HepG2 (cell line): Measurements from ENCODE around the gene SLC13A3. TPM values are rescaled to one million over a fixed set of nuclear protein-coding genes. Genes with fewer than 3 reads are reported as not detected.
A peak's percentile ranks its signal among the peaks of the same experiment; 100 is the strongest.

ENCODE experiments used
- ATAC-seq: fragments of 200-7000 bp; cut with Tn5 transposase; 3 replicates; pipeline ENCODE4 v1.9.1; 2020; ENCODE audit warnings: mild to moderate bottlenecking, moderate library complexity
- BruUV-seq: library from RNA; stranded (reverse); fragments of 400-500 nt; replicated peaks from 2 replicates; lab custom pipeline; 2021; lab: Mats Ljungman, UMichigan
- CTCF ChIA-PET: fragments of 300-600 bp; formaldehyde crosslinking; extraction: SDS; loops from one replicate; lab custom pipeline; 2021; ENCODE audit warnings: low total read pairs, inconsistent platforms, low intra/inter-chr PET ratio; lab: Yijun Ruan, JAX
- POLR2A ChIA-PET: fragments of 350-600 bp; sonication (Branson Sonifier 250); formaldehyde crosslinking; loops from one replicate; lab custom pipeline; 2020; ENCODE audit warnings: antibody characterized with exemption, inconsistent platforms; lab: Yijun Ruan, JAX
- DNase-seq: peaks from one replicate; pipeline ENCODE4 v3.0.0-alpha.2; 2015; ENCODE audit warnings: low spot score
- FAIRE-seq: peaks from 3 replicates; lab custom pipeline; 2011; peaks lifted over from hg19 to GRCh38; lab: Jason Lieb, UNC
- H2AFZ ChIP-seq: one replicate; pipeline ENCODE4 v1.6.1; 2011; ENCODE audit warnings: low read length, inconsistent platforms
- H3K27ac ChIP-seq: fragments of 300-600 bp; 3 replicates; pipeline ENCODE4 v1.8.0; 2011; ENCODE audit warnings: mixed run types, mild to moderate bottlenecking, mixed read lengths, low read length, inconsistent platforms; ENCODE audit not compliant: insufficient read depth; ENCODE audit errors: extremely low read length
- H3K27me3 ChIP-seq, 2 experiments: fragments of 200-600 bp in 1 of 2; 2 replicates in 1 of 2; 3 replicates in 1 of 2; pipeline versions ENCODE4 v1.6.0 to v1.8.0; 2011; ENCODE audit warnings: low read length in 2 of 2, mild to moderate bottlenecking in 2 of 2, moderate library complexity in 2 of 2, inconsistent platforms in 1 of 2; ENCODE audit not compliant: insufficient read depth in 2 of 2, control insufficient read depth in 1 of 2
- H3K36me3 ChIP-seq, 2 experiments: fragments of 200-600 bp in 1 of 2; replicated peaks in 1 of 2; 2 replicates in 1 of 2; 3 replicates in 1 of 2; pipeline versions ENCODE4 v1.5.1 to v1.8.0; 2011; ENCODE audit warnings: low read length in 2 of 2, inconsistent platforms in 1 of 2; ENCODE audit not compliant: insufficient read depth in 2 of 2, control insufficient read depth in 1 of 2
- H3K4me1 ChIP-seq: 2 replicates; pipeline ENCODE4 v1.5.1; 2012; ENCODE audit warnings: low read length, inconsistent platforms; ENCODE audit not compliant: insufficient read depth
- H3K4me2 ChIP-seq: 2 replicates; pipeline ENCODE4 v1.6.0; 2011; ENCODE audit warnings: low read depth, low read length, inconsistent platforms
- H3K4me3 ChIP-seq, 3 experiments: fragments of 200-600 bp in 1 of 3; sonication (generic), shearing (Covaris generic) in 1 of 3; replicated peaks in 1 of 3; 2 replicates each; pipeline ENCODE4 v1.5.1; 2011 to 2016; ENCODE audit warnings: low read length in 3 of 3, inconsistent platforms in 2 of 3, low read depth in 2 of 3, mild to moderate bottlenecking in 2 of 3, control low read depth in 1 of 3, mixed read lengths in 1 of 3; ENCODE audit not compliant: insufficient read depth in 1 of 3
- H3K79me2 ChIP-seq: one replicate; pipeline ENCODE4 v1.6.1; 2011; ENCODE audit warnings: low read length, inconsistent platforms; ENCODE audit not compliant: insufficient read depth
- H3K9ac ChIP-seq: 2 replicates; pipeline ENCODE4 v1.6.0; 2011; ENCODE audit warnings: mild to moderate bottlenecking, low read depth, low read length, inconsistent platforms; ENCODE audit not compliant: insufficient read depth
- H3K9me3 ChIP-seq: 2 replicates; pipeline ENCODE4 v1.5.1; 2012; ENCODE audit warnings: mild to moderate bottlenecking, low read length
- H4K20me1 ChIP-seq: 2 replicates; pipeline ENCODE4 v1.6.0; 2011; ENCODE audit warnings: inconsistent platforms, mild to moderate bottlenecking, low read length, moderate library complexity; ENCODE audit not compliant: insufficient read depth
- ADNP ChIP-seq: sonication (generic); formaldehyde crosslinking; IDR thresholded peaks from 2 replicates; pipeline ENCODE4 v1.4.0; 2020; ENCODE audit warnings: missing genetic modification reagents
- ATF7 ChIP-seq, 2 experiments: fragments of 450-650 bp in 1 of 2; sonication (generic) in 1 of 2; formaldehyde crosslinking in 1 of 2; IDR thresholded peaks; 2 replicates each; pipeline versions ENCODE4 v1.4.0 to v1.6.1; 2016 to 2020; ENCODE audit warnings: antibody characterized with exemption in 1 of 2, mild to moderate bottlenecking in 1 of 2, missing genetic modification reagents in 1 of 2
- CEBPB ChIP-seq: IDR thresholded peaks from 2 replicates; pipeline ENCODE4 v1.6.1; 2011; ENCODE audit warnings: low read depth, low read length, improper control_type of control experiment, borderline replicate concordance
- FIP1L1 ChIP-seq: fragments of 200-400 bp; formaldehyde crosslinking; IDR thresholded peaks from 2 replicates; pipeline ENCODE4 v1.6.1; 2018; ENCODE audit warnings: low read depth, mild to moderate bottlenecking, low read length, moderate library complexity, borderline replicate concordance; ENCODE audit not compliant: insufficient read depth
- HNRNPLL ChIP-seq: fragments of 200-400 bp; formaldehyde crosslinking; IDR thresholded peaks from 2 replicates; pipeline ENCODE4 v1.6.1; 2017; ENCODE audit warnings: mild to moderate bottlenecking, low read depth, low read length; ENCODE audit not compliant: poor library complexity, severe bottlenecking
- MIER2 ChIP-seq: IDR thresholded peaks from 2 replicates; pipeline ENCODE4 v1.6.1; 2016; ENCODE audit warnings: missing biosample characterization, missing genetic modification reagents
- PHB2 ChIP-seq: fragments of 450-650 bp; IDR thresholded peaks from 2 replicates; pipeline ENCODE4 v1.6.1; 2018; ENCODE audit not compliant: partially characterized antibody
- SKIL ChIP-seq: sonication (generic); formaldehyde crosslinking; IDR thresholded peaks from 2 replicates; pipeline ENCODE4 v1.8.0; 2022; ENCODE audit warnings: missing genetic modification reagents, mild to moderate bottlenecking, moderate library complexity, borderline replicate concordance
- TMF1 ChIP-seq: sonication (generic); formaldehyde crosslinking; IDR thresholded peaks from 2 replicates; pipeline ENCODE4 v1.8.1; 2022; ENCODE audit warnings: low read depth, missing genetic modification reagents
- ZNF446 ChIP-seq: sonication (generic); formaldehyde crosslinking; IDR thresholded peaks from 2 replicates; pipeline ENCODE4 v1.5.0; 2020; ENCODE audit warnings: mild to moderate bottlenecking, missing genetic modification reagents
- ZNF792 ChIP-seq: IDR thresholded peaks from 2 replicates; pipeline ENCODE4 v1.6.1; 2016
- WGBS: methylation state at CpG from one replicate; pipeline ENCODE4 v1.1.6; 2017; ENCODE audit warnings: low lambda C conversion rate; 5-methylcytosine and 5-hydroxymethylcytosine counted together
- in situ Hi-C: cut with HindIII; loops from 2 replicates; pipeline ENCODE4 v1.10.0; 2017; ENCODE audit warnings: low pct_unique_long_range_greater_than_20kb; ENCODE audit not compliant: extremely low pct_ligation_motif_present
- intact Hi-C: fragments of 100-400 bp; cut with micrococcal nuclease; formaldehyde crosslinking; loops from one replicate; pipeline ENCODE4 v1.10.0; 2022; ENCODE audit not compliant: unreplicated experiment
- polyA plus RNA-seq, 8 experiments: library from polyadenylated mRNA; depleted of rRNA in 3 of 8; stranded (reverse) in 7 of 8; unstranded in 1 of 8; fragments of >200 nt; fragmentation: Illumina TruSeq in 4 of 8; extraction: Trizol in 4 of 8; gene quantifications; 2 replicates each; pipeline versions ENCODE4 v1.2.1 to v1.2.3, GENCODE V29; 2011 to 2016; ENCODE audit warnings: low read depth in 4 of 8, missing spikeins in 1 of 8, mixed read lengths in 1 of 8; ENCODE audit not compliant: insufficient read depth in 1 of 8
- total RNA-seq, 5 experiments: library from RNA; depleted of rRNA; stranded (reverse); fragments of >200 nt; fragmentation: Illumina TruSeq; extraction: Trizol; gene quantifications; 2 replicates each; pipeline ENCODE4 v1.2.3, GENCODE V29; 2016; ENCODE audit warnings: low read depth in 1 of 5
- TF ChIP-seq, protein P1 (sequence below): sonication (generic); formaldehyde crosslinking; IDR thresholded peaks from 2 replicates; pipeline ENCODE4 v1.5.0; 2020; ENCODE audit warnings: missing genetic modification reagents
- TF ChIP-seq, protein P2 (sequence below), 2 experiments: fragments of 450-650 bp in 1 of 2; sonication (generic) in 1 of 2; formaldehyde crosslinking; IDR thresholded peaks; 2 replicates each; pipeline versions ENCODE4 v1.5.0 to v1.8.0; 2020 to 2022; ENCODE audit warnings: mild to moderate bottlenecking in 1 of 2, missing genetic modification reagents in 1 of 2

SLC13A3 gene
- total and polyA plus RNA-seq, 2 of the 13 experiments (the other 11 are each of a cell fraction or from before 2014, with no cell fraction given) = 66.5 to 76.0 TPM

GRCh38 chr20:46530640-46531039 lies 120.6 kb downstream of the SLC13A3 start:
- no peak overlapping the region for H3K9ac ChIP-seq
- CTCF ChIA-PET = no interaction called here
- H3K4me3 ChIP-seq = no peak overlapping the region
- H3K9me3 ChIP-seq = no peaks in the 10 kb centered on the region
- H3K79me2 ChIP-seq = no peaks in the 10 kb centered on the region
- 34% methylated on average over 4 of the region's 4 CpGs for WGBS
- no peaks in the 10 kb centered on the region for H3K36me3 ChIP-seq
- no peaks in the 10 kb centered on the region for H4K20me1 ChIP-seq
- no peak overlapping the region for H2AFZ ChIP-seq
- ATAC-seq (no peak), DNase-seq (no peak), FAIRE-seq (no peak)
- H3K27ac ChIP-seq = no peak overlapping the region
- H3K27me3 ChIP-seq = peaks cover 2% of the 10 kb centered on the region in 2 experiments; a peak in 2 of 5 replicates
- POLR2A ChIA-PET = no interaction called here
- BruUV-seq = no TSS peak
- H3K4me2 ChIP-seq = no peak overlapping the region
- TF ChIP-seq PHB2 (no peak), MIER2 (CRISPR knock-in tag) (no peak), ADNP (CRISPR knock-in tag) (no peak), SKIL (CRISPR knock-in tag) (no peak), ATF7 (IDR thresholded peaks at IDR 0.05) (0 out of 2 replicates have a peak, but pooled peaks have one; percentile 17), ATF7 (CRISPR knock-in tag; IDR thresholded peaks at IDR 0.05) (no peak), HNRNPLL (no peak), TMF1 (CRISPR knock-in tag) (no peak), ZNF792 (CRISPR knock-in tag) (no peak), ZNF446 (CRISPR knock-in tag) (no peak), FIP1L1 (no peak), CEBPB (peak; percentile 52; the same call in 1 of the 2 replicates)
- TF ChIP-seq, protein P1, sequence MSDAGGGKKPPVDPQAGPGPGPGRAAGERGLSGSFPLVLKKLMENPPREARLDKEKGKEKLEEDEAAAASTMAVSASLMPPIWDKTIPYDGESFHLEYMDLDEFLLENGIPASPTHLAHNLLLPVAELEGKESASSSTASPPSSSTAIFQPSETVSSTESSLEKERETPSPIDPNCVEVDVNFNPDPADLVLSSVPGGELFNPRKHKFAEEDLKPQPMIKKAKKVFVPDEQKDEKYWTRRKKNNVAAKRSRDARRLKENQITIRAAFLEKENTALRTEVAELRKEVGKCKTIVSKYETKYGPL (CRISPR knock-in tag) = no peak
- TF ChIP-seq, protein P2, sequence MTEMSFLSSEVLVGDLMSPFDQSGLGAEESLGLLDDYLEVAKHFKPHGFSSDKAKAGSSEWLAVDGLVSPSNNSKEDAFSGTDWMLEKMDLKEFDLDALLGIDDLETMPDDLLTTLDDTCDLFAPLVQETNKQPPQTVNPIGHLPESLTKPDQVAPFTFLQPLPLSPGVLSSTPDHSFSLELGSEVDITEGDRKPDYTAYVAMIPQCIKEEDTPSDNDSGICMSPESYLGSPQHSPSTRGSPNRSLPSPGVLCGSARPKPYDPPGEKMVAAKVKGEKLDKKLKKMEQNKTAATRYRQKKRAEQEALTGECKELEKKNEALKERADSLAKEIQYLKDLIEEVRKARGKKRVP (CRISPR knock-in tag; IDR thresholded peaks at IDR 0.05) = peak in 1 of 2 experiments; percentile 66; a peak in 1 of 4 replicates
- in situ Hi-C loops = no loop called here
- intact Hi-C loops = no loop called here
- peaks cover 10% of the 10 kb centered on the region; the same call in 1 of the 2 replicates for H3K4me1 ChIP-seq
